H9 (cell line): ENCODE measurements around the gene KRTAP5-6. TPM values are rescaled to one million over a fixed set of nuclear protein-coding genes. Genes with fewer than 3 reads are reported as not detected.

Source experiments
- DNase-seq: peaks from one replicate; pipeline ENCODE4 v3.0.0-alpha.2; 2017
- H2AFZ ChIP-seq: one replicate; pipeline ENCODE4 v1.6.1; 2013; ENCODE audit warnings: mild to moderate bottlenecking, low read length, control low read depth, moderate library complexity
- H2AK5ac ChIP-seq: 2 replicates; pipeline ENCODE4 v1.6.1; 2013; ENCODE audit warnings: low read length, control low read depth, mixed read lengths; ENCODE audit not compliant: insufficient read length
- H2BK120ac ChIP-seq: one replicate; pipeline ENCODE4 v1.6.1; 2013; ENCODE audit warnings: low read depth, mild to moderate bottlenecking, low read length, control low read depth, inconsistent platforms; ENCODE audit not compliant: poor library complexity, severe bottlenecking
- H2BK12ac ChIP-seq: 2 replicates; pipeline ENCODE4 v1.6.1; 2013; ENCODE audit warnings: low read length, control low read depth, mixed read lengths, low read depth; ENCODE audit not compliant: insufficient read length
- H2BK15ac ChIP-seq: 2 replicates; pipeline ENCODE4 v1.6.1; 2013; ENCODE audit warnings: low read depth, low read length, control low read depth
- H2BK20ac ChIP-seq: one replicate; pipeline ENCODE4 v1.6.1; 2013; ENCODE audit warnings: low read depth, mild to moderate bottlenecking, low read length, control low read depth, inconsistent platforms; ENCODE audit not compliant: poor library complexity, severe bottlenecking
- H2BK5ac ChIP-seq: 2 replicates; pipeline ENCODE4 v1.6.1; 2013; ENCODE audit warnings: low read length, control low read depth, mixed read lengths; ENCODE audit not compliant: insufficient read length
- H3K14ac ChIP-seq: 2 replicates; pipeline ENCODE4 v1.6.1; 2013; ENCODE audit warnings: low read length, control low read depth; ENCODE audit not compliant: insufficient read depth
- H3K18ac ChIP-seq: 2 replicates; pipeline ENCODE4 v1.6.1; 2013; ENCODE audit warnings: low read depth, mild to moderate bottlenecking, mixed read lengths, low read length, control low read depth; ENCODE audit not compliant: insufficient read length
- H3K23ac ChIP-seq: 2 replicates; pipeline ENCODE4 v1.6.1; 2013; ENCODE audit warnings: low read length, control low read depth, mixed read lengths, low read depth; ENCODE audit not compliant: insufficient read length
- H3K23me2 ChIP-seq: 2 replicates; pipeline ENCODE4 v1.6.1; 2013; ENCODE audit warnings: low read depth, mild to moderate bottlenecking, mixed read lengths, low read length, control low read depth; ENCODE audit not compliant: insufficient read length, poor library complexity, severe bottlenecking
- H3K27ac ChIP-seq: 2 replicates; pipeline ENCODE4 v1.5.1; 2013; ENCODE audit warnings: low read length, control low read depth, mixed read lengths, low read depth; ENCODE audit not compliant: insufficient read length
- H3K27me3 ChIP-seq: 2 replicates; pipeline ENCODE4 v1.6.1; 2013; ENCODE audit warnings: low read length, control low read depth, inconsistent platforms; ENCODE audit not compliant: insufficient read depth
- H3K4ac ChIP-seq: 2 replicates; pipeline ENCODE4 v1.6.1; 2013; ENCODE audit warnings: low read depth, mild to moderate bottlenecking, control low read depth, inconsistent platforms, low read length, moderate library complexity
- H3K4me1 ChIP-seq: 2 replicates; pipeline ENCODE4 v1.6.1; 2013; ENCODE audit warnings: low read length, control low read depth, inconsistent platforms; ENCODE audit not compliant: insufficient read depth
- H3K4me2 ChIP-seq: 2 replicates; pipeline ENCODE4 v1.6.1; 2013; ENCODE audit warnings: low read length, control low read depth, mixed read lengths; ENCODE audit not compliant: insufficient read length, insufficient read depth
- H3K56ac ChIP-seq: 2 replicates; pipeline ENCODE4 v1.6.1; 2013; ENCODE audit warnings: low read depth, mild to moderate bottlenecking, mixed read lengths, low read length, control low read depth; ENCODE audit not compliant: insufficient read length
- H3K79me1 ChIP-seq: 2 replicates; pipeline ENCODE4 v1.6.1; 2013; ENCODE audit warnings: low read depth, mild to moderate bottlenecking, moderate library complexity, low read length, control low read depth, inconsistent platforms; ENCODE audit not compliant: insufficient read depth, poor library complexity, severe bottlenecking
- H3K79me2 ChIP-seq: 2 replicates; pipeline ENCODE4 v1.6.1; 2013; ENCODE audit warnings: low read length, control low read depth, inconsistent platforms; ENCODE audit not compliant: insufficient read depth
- H3K9ac ChIP-seq: 2 replicates; pipeline ENCODE4 v1.6.1; 2013; ENCODE audit warnings: low read length, control low read depth, mixed read lengths; ENCODE audit not compliant: insufficient read length; ENCODE audit errors: extremely low read depth
- H3K9me3 ChIP-seq: one replicate; pipeline ENCODE4 v1.6.1; 2013; ENCODE audit warnings: low read depth, low read length, inconsistent platforms; ENCODE audit not compliant: control insufficient read depth
- H3T11ph ChIP-seq: one replicate; pipeline ENCODE4 v1.6.1; 2013; ENCODE audit warnings: mild to moderate bottlenecking, low read length, control low read depth, inconsistent platforms
- H4K20me1 ChIP-seq: one replicate; pipeline ENCODE4 v1.6.1; 2013; ENCODE audit not compliant: control insufficient read depth, insufficient read length, insufficient read depth
- H4K5ac ChIP-seq: 2 replicates; pipeline ENCODE4 v1.6.1; 2013; ENCODE audit warnings: low read depth, mild to moderate bottlenecking, mixed read lengths, low read length, control low read depth; ENCODE audit not compliant: insufficient read length
- H4K8ac ChIP-seq: replicated peaks from 2 replicates; pipeline ENCODE4 v1.6.1; 2013; ENCODE audit warnings: low read length, control low read depth, mixed read lengths, low read depth; ENCODE audit not compliant: insufficient read length
- H4K91ac ChIP-seq: 2 replicates; pipeline ENCODE4 v1.6.1; 2013; ENCODE audit warnings: low read depth, mild to moderate bottlenecking, moderate library complexity, mixed read lengths, low read length, control low read depth; ENCODE audit not compliant: insufficient read length
- H3K27ac Mint-ChIP-seq, 3 experiments: 2 replicates in 2 of 3; 3 replicates in 1 of 3; pipeline ENCODE4 v1.8.0; 2020 to 2021; ENCODE audit warnings: mixed read lengths in 3 of 3, mild to moderate bottlenecking in 1 of 3, moderate library complexity in 1 of 3
- H3K27me3 Mint-ChIP-seq: 2 replicates; pipeline ENCODE4 v1.8.0; 2021; ENCODE audit warnings: low read depth, mild to moderate bottlenecking, moderate library complexity, mixed read lengths
- H3K36me3 Mint-ChIP-seq, 3 experiments: 2 replicates in 2 of 3; 3 replicates in 1 of 3; pipeline ENCODE4 v1.8.0; 2020 to 2021; ENCODE audit warnings: low read depth in 3 of 3, mixed read lengths in 3 of 3; ENCODE audit not compliant: insufficient read depth in 1 of 3
- H3K4me1 Mint-ChIP-seq, 2 experiments: 2 replicates each; pipeline ENCODE4 v1.8.0; 2020; ENCODE audit warnings: mixed read lengths in 2 of 2
- H3K4me3 Mint-ChIP-seq, 2 experiments: 2 replicates in 1 of 2; 3 replicates in 1 of 2; pipeline ENCODE4 v1.8.0; 2020 to 2021; ENCODE audit warnings: mild to moderate bottlenecking in 2 of 2, mixed read lengths in 2 of 2, moderate library complexity in 1 of 2
- H3K9me3 Mint-ChIP-seq, 2 experiments: 2 replicates in 1 of 2; 3 replicates in 1 of 2; pipeline ENCODE4 v1.8.0; 2020; ENCODE audit warnings: mild to moderate bottlenecking in 2 of 2, mixed read lengths in 2 of 2, moderate library complexity in 1 of 2
- CTCF ChIP-seq: fragments of 200-600 bp; sonication (generic); conservative IDR thresholded peaks from 3 replicates; pipeline ENCODE4 v1.8.0; 2021; ENCODE audit warnings: antibody characterized with exemption, mild to moderate bottlenecking
- WGBS: extraction: QIAGEN DNeasy Blood & Tissue Kit; methylation state at CpG from one replicate; pipeline ENCODE4 v1.1.7; 2013; ENCODE audit warnings: missing lambda C conversion rate, low lambda C conversion rate, mixed read lengths; ENCODE audit not compliant: insufficient read length; ENCODE audit errors: extremely low coverage; 5-methylcytosine and 5-hydroxymethylcytosine counted together
- total RNA-seq: library from RNA; stranded (reverse); gene quantifications from 2 replicates; pipeline ENCODE4 v1.2.1, GENCODE V29; 2021

KRTAP5-6 gene
- total RNA-seq, 1 experiment from 2014 or later = not detected

DNA sequence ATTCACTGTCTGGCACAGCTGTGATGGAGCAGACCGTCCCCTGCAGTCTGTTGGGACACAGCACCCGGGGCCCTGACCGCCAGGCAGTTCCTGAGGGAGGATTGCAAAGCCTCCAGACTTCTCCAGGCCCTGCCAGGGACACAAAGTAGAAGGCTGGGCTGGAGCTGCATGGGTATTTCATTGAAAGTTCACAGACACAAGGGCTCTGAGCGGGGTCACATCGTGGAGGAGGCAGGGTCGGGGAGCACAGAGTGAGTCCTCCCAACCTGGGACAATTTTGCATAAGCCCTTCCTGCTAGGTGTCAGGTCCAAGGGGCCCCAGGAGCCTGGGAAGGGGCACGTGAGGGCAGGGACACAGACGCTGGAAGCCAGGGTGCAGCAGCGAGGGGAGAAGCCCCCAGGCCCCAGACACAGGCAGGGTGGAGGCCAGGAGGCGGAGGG, 37.7 kb downstream of the KRTAP5-6 start:
- Histone ChIP-seq H2AFZ (no peak overlapping the region), H4K8ac (no peak overlapping the region), H2AK5ac (no peak overlapping the region), H3K23me2 (no peaks in the 10 kb centered on the region), H3K27me3 (no peaks in the 10 kb centered on the region; the same call in 1 of the 2 replicates), H3K9ac (no peak overlapping the region), H3K23ac (no peak overlapping the region), H2BK5ac (no peak overlapping the region), H3T11ph (no peak overlapping the region), H4K91ac (no peak overlapping the region), H3K18ac (no peak overlapping the region), H2BK15ac (no peak overlapping the region), H3K14ac (no peak overlapping the region), H3K4me2 (no peak overlapping the region), H4K5ac (no peak overlapping the region), H4K20me1 (peaks cover 3% of the 10 kb centered on the region), H2BK12ac (no peak overlapping the region), H3K9me3 (no peaks in the 10 kb centered on the region), H3K79me2 (no peaks in the 10 kb centered on the region), H3K4me1 (no peaks in the 10 kb centered on the region), H3K79me1 (no peaks in the 10 kb centered on the region), H2BK120ac (no peak overlapping the region), H3K4ac (no peak overlapping the region), H3K27ac (no peak overlapping the region), H2BK20ac (no peak overlapping the region), H3K56ac (no peak overlapping the region)
- H3K36me3 Mint-ChIP-seq = no peaks in the 10 kb centered on the region; a peak in 1 of 7 replicates
- H3K4me3 Mint-ChIP-seq = no peak overlapping the region
- no CpG with 5 or more reads among the region's 10 CpGs for WGBS
- H3K9me3 Mint-ChIP-seq = peaks cover 10 to 19% of the 10 kb centered on the region in 2 experiments
- H3K27ac Mint-ChIP-seq = no peak overlapping the region
- TF ChIP-seq CTCF = no peak
- DNase-seq = no peak
- peaks cover 2 to 3% of the 10 kb centered on the region in 2 experiments; a peak in 2 of 4 replicates for H3K4me1 Mint-ChIP-seq
- H3K27me3 Mint-ChIP-seq = peaks cover 87% of the 10 kb centered on the region
